ENCODE measurements around the gene LGALS3BP. TPM values are rescaled to one million over a fixed set of nuclear protein-coding genes. Genes with fewer than 3 reads are reported as not detected.

LGALS3BP gene
- total RNA-seq, 1 donor from 2014 or later: 1.3 TPM

GRCh38 chr17:78944956-78945355 is 34.8 kb downstream of the LGALS3BP start:
- CTCF ChIA-PET: interaction anchor here (0.6 to 0.8 kb wide), 2 partner anchors 27 to 198 kb away, joined by 3 read pairs; no protein-coding TSS in a partner anchor
- ATAC-seq (ENCODE audit: low read depth) (no peak), DNase-seq (no peak)
- no peak for TF ChIP-seq CTCF (IDR thresholded peaks at IDR 0.05)
- Mint-ChIP-seq H3K4me3 (no peak overlapping the region), H3K36me3 (ENCODE audit: low read depth) (no peaks in the 10 kb centered on the region), H3K4me1 (peaks cover 11% of the 10 kb centered on the region), H3K27ac (no peak overlapping the region), H3K9me3 (peaks cover 1% of the 10 kb centered on the region), H3K27me3 (peaks cover 12% of the 10 kb centered on the region)
- intact Hi-C loops (cut with micrococcal nuclease): no loop called here
- POLR2A ChIA-PET: interaction anchor here (0.7 kb wide), 1 partner anchor 135 kb away, joined by 7 read pairs; no protein-coding TSS in a partner anchor

- POLR2A ChIA-PET: no interaction called here
- DNase-seq (no peak), ATAC-seq (ENCODE audit: low read depth) (no peak)
- H3K27me3 Mint-ChIP-seq: peaks cover 7% of the 10 kb centered on the region
- intact Hi-C loops (cut with micrococcal nuclease): no loop called here
- peaks cover 11% of the 10 kb centered on the region for H3K4me1 Mint-ChIP-seq
- no peaks in the 10 kb centered on the region for H3K36me3 Mint-ChIP-seq (ENCODE audit: low read depth)
- CTCF ChIA-PET: no interaction called here
- no peak overlapping the region for H3K27ac Mint-ChIP-seq
- no peak for TF ChIP-seq CTCF (IDR thresholded peaks at IDR 0.05)
- H3K4me3 Mint-ChIP-seq: no peak overlapping the region
- no peaks in the 10 kb centered on the region for H3K9me3 Mint-ChIP-seq
These were observed 35.7 kb downstream of the LGALS3BP start for GRCh38 chr17:78944026-78944425.

- no peak for ATAC-seq (ENCODE audit: low read depth)
- CTCF ChIA-PET: no interaction called here
- Mint-ChIP-seq H3K4me1 (peaks cover 3% of the 10 kb centered on the region), H3K27ac (no peak overlapping the region), H3K9me3 (no peaks in the 10 kb centered on the region), H3K27me3 (peaks cover 5% of the 10 kb centered on the region), H3K36me3 (ENCODE audit: low read depth) (no peaks in the 10 kb centered on the region), H3K4me3 (no peak overlapping the region)
- POLR2A ChIA-PET: interaction anchor here (0.5 kb wide), 1 partner anchor 89 kb away, joined by 4 read pairs; no protein-coding TSS in a partner anchor
- intact Hi-C loops (cut with micrococcal nuclease): no loop called here
- no peak for DNase-seq
- TF ChIP-seq CTCF (IDR thresholded peaks at IDR 0.05): no peak
These were observed 39.0 kb downstream of the LGALS3BP start for GRCh38 chr17:78940708-78941107.

DNA sequence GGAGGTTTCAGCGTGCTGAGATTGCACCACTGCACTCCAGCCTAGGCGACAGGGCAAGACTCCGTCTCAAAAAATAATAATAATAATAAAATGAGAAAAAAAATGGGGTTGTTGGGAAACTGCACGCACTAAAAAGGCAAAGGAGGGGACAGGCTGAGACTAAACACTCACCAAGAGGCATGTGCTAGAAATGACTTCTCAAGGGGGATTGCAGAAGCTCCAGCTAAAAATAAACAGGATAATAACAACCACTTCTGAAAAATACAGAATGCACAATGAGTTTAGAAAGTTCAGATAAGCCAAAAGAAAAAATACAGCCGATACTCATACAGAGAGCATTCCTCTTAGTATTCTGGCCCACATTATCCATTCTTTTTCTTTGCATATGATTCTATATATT is 39.5 kb downstream of the LGALS3BP start:
- Mint-ChIP-seq H3K27ac (no peak overlapping the region), H3K4me1 (peaks cover 3% of the 10 kb centered on the region), H3K9me3 (no peaks in the 10 kb centered on the region), H3K36me3 (ENCODE audit: low read depth) (no peaks in the 10 kb centered on the region), H3K27me3 (peaks cover 5% of the 10 kb centered on the region), H3K4me3 (no peak overlapping the region)
- TF ChIP-seq CTCF (IDR thresholded peaks at IDR 0.05): no peak
- intact Hi-C loops (cut with micrococcal nuclease): no loop called here
- no peak for ATAC-seq (ENCODE audit: low read depth)
- ChIA-PET CTCF (no interaction called here), POLR2A (no interaction called here)
- DNase-seq: no peak

DNA sequence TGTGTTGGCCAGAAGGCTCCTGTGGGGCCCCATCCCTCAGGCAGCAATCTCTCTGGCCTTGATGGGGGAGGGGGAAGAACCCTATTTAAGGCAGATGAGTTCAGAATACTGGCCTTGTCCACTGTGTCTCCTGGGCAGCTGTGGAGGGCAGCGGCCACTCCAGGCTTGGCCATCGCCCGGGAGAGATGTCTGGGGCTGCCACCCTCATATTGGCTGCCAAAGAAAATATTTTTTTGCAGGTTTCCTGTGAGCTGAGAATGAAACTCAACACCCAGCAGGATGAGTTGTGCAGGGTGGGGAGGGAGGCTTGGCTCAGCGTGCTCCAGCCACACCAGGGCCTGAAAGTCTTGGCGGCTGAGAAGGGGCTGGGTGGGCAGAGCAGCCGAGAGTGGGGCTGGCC is 40.1 kb downstream of the LGALS3BP start:
- ChIA-PET CTCF (no interaction called here), POLR2A (no interaction called here)
- Mint-ChIP-seq H3K4me1 (no peaks in the 10 kb centered on the region), H3K4me3 (no peak overlapping the region), H3K27me3 (no peaks in the 10 kb centered on the region), H3K9me3 (no peaks in the 10 kb centered on the region), H3K27ac (no peak overlapping the region), H3K36me3 (ENCODE audit: low read depth) (no peaks in the 10 kb centered on the region)
- no peak for TF ChIP-seq CTCF (IDR thresholded peaks at IDR 0.05)
- ATAC-seq (ENCODE audit: low read depth) (no peak), DNase-seq (no peak)
- intact Hi-C loops (cut with micrococcal nuclease): no loop called here

Measured in activated B cell treated with CpG ODN at 0.5 μM for 24 hours (primary cell).